Neural cell (in vitro differentiated cells): Measurements from ENCODE around the gene AP3B1.

ENCODE experiments used
- CTCF ChIP-seq: fragments of 450-650 bp; IDR thresholded peaks from 2 replicates; pipeline ENCODE4 v1.5.1; 2014; ENCODE audit warnings: antibody characterized with exemption, mild to moderate bottlenecking, moderate library complexity; ENCODE audit not compliant: poor library complexity, severe bottlenecking
- EP300 ChIP-seq: fragments of 450-650 bp; conservative IDR thresholded peaks from 2 replicates; pipeline ENCODE4 v1.6.1; 2014; ENCODE audit warnings: antibody characterized with exemption, mild to moderate bottlenecking, moderate library complexity; ENCODE audit not compliant: poor library complexity, severe bottlenecking
- EZH2 ChIP-seq: fragments of 200-600, 300-800 bp; shearing (Covaris generic), sonication (generic); IDR thresholded peaks from 2 replicates; pipeline ENCODE4 v1.6.1; 2014; ENCODE audit warnings: antibody characterized with exemption, low read length, borderline replicate concordance, mild to moderate bottlenecking; ENCODE audit not compliant: insufficient read depth, poor library complexity, severe bottlenecking
- POLR2AphosphoS5 ChIP-seq: IDR thresholded peaks from 2 replicates; pipeline ENCODE4 v1.6.1; 2012
- RAD21 ChIP-seq: fragments of 450-650 bp; conservative IDR thresholded peaks from 2 replicates; pipeline ENCODE4 v1.6.1; 2014; ENCODE audit warnings: antibody characterized with exemption, mild to moderate bottlenecking, moderate library complexity

GRCh38 chr5:78300464-78301045 lies 6.1 kb upstream of the AP3B1 start:
- TF ChIP-seq CTCF (no peak), POLR2AphosphoS5 (no peak), EZH2 (no peak), RAD21 (no peak), EP300 (no peak)
